Midbrain (tissue), 1 donor: Measurements from ENCODE around the gene NKX3-2.

Experiments used
- DNase-seq: peaks from one replicate; lab custom pipeline; 2025; lab: John Stamatoyannopoulos, UW

The NKX3-2 gene

DNA sequence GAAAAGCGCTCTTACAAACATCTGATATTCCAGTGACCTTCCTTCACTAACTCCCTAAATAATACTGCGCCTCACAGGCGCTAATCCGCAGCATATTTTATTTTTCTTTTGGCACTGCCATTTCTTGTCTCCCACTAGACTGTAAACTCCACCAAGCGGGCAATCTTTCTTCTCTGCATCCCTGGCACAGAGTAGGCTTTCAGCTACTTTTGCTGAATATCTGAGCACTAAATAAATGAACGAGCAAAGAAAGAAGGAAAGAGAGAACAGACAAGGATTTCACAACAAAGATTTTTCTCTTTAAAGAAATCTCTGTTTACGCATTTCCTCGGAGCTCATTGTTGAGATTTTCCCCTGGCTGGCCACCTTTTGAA lies 12.7 kb downstream of the NKX3-2 start:
- no peak for DNase-seq

- no peak for DNase-seq
Observed at GRCh38 chr4:13530823-13531624, 13.3 kb downstream of the NKX3-2 start.

DNA sequence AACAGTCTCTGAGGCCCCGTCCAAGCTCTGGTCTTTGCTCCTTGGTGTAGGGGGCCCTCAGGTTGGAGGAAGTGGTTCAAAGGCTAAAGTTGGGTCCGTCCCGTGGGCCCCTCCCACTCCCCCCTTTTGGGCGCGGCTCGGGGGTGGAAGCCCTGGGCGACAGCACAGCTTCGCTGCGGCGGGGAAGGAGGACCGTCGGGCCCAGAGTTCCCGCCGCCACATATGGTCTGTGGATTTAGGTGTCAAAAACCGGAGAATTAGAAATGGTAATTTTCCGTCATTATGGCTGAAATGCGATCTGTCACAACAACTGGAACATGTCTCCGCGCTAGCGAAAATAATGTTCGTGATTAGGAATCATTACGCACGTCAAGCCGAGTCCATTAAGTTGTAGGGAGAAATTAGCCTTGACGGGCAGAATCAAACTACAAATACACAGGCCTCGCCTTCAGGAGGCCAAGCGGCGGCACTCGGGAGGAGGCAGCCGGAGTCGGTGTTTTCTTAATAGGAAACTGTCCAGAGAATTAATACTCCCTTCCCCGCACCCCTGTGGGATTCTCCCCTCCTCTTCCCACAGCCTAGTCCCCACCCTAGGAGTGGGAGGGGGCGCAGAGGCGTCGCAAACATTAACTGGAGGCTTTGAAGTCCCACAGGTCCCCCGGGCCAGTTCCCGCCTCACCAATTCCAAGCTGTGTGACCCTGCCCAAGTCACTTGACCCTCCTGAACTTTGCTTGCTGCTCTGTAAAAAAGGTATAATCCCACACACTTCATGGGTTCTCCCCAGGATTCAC lies 15.0 kb downstream of the NKX3-2 start:
- DNase-seq = no peak

DNA sequence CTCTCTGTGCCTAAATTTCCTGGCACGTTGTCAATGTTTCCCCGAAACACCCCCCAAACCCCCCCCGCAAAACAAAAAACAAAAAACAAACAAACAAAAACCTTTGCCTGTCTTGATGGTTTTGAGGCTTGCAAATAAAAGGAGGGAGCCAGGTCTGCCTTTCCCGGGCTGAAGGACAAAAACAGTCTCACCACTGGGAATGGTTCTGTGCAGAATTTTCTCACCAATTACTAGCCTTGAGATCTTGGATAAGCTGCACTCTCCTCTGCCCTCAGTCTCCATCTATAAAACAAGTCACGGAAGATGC lies 15.5 kb downstream of the NKX3-2 start:
- DNase-seq = no peak

GRCh38 chr4:13527981-13528820 lies 16.1 kb downstream of the NKX3-2 start:
- no peak for DNase-seq

DNA sequence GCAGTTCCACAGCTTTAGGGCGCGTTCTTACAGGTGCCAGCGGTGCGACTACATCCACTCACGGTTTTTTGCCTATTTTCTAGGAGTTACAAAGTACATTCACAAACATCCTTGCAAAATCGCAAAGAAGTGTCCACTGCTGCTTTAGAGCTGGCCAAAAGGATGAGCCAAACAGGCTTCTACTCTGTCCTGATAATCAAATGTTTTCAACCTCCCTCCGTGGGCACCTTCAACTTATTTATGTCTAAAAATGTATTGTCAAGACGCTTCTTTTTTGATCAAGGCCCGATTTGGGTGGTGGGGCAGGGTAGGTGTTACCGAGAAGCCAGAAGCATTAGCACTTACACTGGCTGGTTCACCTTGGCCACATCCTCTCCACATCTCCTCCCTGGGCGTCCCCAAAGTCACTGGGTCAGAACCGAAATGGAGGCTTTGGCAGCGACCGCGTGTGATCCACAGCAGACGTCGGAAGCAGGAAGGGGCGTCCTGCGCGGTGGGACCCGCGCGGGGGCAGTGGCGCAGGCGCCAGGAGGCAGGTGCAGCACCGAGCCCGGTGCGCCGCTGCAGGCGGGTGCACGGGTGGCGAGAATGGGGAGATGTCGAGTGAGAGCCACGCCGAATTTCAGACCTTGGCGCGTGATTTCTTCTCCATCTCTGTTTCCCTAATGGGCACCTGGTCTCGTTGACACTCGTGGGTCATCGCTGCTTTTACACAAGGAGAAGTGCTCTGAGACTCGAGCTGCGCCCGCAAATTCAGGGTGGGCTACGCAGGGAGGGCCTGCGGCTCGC lies 16.9 kb downstream of the NKX3-2 start:
- DNase-seq = no peak

- DNase-seq = no peak
Observed at GRCh38 chr4:13526658-13527057, 17.6 kb downstream of the NKX3-2 start.

DNA sequence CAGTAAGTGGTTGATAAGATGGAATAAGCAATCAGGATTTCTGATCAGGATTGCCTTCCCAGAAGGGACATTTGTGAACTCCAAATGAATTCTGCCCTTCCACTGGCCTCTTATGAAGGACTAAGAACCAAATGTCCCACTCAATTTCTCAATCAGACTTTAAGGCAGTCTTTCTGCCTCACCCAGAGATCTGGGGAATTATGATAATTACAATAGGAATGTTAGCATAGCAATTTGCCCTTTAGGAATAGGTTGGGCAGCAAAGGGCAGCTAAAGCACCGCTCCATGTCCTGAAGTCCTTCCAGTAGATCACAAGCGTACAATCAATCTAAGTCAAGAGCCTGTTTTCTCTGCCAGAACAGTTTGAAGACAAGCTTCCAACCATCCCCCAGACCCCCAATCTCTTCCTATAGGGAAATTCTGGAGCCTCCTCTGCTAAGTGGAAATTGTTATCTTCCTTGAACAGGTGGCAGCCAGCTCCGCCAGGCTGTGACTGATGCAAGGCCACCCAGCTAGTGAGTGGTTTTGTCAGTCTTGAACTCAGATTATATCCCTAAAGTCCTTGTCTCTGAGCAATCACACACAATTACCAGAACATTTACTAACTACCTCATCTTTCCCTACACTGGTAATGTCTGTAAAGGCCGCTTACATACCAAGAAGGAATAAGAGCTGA lies 18.6 kb downstream of the NKX3-2 start:
- DNase-seq = no peak

GRCh38 chr4:13524504-13525243 lies 19.6 kb downstream of the NKX3-2 start:
- DNase-seq = no peak

DNA sequence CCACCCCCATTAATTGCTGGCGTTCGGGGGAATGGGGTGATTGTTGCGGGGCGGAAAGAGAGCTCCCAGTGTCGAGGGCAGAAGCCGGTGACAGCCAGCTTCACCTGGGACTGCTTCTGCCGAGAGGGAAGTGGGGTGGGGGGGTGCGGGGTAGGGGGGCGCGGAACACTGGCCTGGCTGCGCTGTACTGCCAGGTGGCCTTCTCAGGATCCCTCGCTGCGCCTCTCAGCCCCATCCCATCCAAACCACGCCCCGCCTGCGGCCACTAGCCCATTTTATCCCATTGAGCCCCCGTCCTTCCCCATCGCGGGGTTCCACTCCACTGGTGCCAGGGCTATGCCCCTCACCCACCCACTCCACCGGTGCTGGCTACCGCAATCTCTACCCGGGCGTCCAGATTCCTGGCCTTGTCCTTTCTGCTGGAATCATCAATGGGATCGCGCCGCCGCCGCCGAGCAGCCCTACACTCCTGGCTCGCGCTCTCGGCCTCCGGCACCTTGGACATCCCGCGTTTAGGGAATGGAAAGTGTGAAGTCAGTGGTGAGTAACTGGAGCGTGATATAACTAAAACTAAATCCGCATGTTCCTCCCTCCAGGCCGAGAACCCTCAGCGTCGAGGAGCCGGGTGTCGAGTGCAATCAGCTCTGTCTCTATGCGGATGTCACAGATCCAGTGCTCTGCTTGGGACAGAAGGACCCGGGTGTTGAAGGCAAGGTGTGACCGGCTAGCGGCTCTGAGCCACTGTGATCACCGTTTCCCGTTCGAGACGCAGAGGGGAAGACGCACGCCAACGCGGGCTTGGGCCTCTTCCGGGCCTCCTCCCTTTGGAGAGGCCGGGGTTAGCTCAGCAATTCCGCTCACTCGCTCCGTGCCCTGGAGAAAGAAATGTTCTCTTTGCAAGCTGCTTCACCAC lies 20.5 kb downstream of the NKX3-2 start:
- DNase-seq = no peak

GRCh38 chr4:13523105-13523477 lies 21.2 kb downstream of the NKX3-2 start:
- DNase-seq = no peak

DNA sequence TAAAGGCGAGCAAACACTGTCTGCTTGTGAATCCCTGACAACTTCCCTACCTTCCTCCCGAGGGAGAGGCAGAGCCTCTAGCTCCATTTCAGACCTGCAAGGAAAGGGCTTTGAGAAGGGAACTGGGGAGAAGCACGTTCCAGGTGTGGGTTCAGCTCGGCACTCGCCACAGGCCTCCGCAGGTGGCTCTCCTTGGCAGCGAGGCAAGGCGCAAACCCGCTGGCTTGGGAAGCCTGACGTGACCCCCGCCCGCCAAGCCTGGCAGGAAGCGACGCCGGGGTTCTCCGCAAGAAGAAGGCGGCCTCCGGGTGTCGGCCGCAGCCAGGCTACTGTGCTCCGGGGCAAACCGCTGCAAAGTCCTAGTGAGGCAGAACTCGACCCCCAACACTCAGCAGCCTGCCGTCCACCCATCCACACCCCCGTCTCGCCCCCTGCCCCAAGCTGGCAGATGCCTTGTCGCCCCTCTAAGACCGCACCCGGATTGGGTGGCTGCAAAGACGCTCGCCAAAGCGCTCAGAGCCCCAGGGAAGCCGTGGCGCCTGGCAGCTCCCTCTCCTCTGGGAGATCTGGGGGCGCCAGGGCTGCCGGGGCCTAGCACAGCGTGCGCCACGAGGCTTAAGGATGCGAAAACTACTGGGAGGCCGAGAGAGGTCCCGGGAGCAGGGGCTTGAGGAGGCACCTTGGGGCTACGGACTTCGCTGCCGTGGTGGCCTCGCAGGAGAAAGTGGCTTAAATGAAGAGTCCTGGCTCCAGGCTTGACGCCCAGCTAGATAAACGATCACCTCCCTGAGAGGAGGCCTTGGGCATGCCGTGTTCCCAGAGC lies 21.8 kb downstream of the NKX3-2 start:
- DNase-seq = no peak

- no peak for DNase-seq
Observed at GRCh38 chr4:13521047-13521446, 23.3 kb downstream of the NKX3-2 start.

- no peak for DNase-seq
Observed at GRCh38 chr4:13516315-13516860, 27.9 kb downstream of the NKX3-2 start.

DNA sequence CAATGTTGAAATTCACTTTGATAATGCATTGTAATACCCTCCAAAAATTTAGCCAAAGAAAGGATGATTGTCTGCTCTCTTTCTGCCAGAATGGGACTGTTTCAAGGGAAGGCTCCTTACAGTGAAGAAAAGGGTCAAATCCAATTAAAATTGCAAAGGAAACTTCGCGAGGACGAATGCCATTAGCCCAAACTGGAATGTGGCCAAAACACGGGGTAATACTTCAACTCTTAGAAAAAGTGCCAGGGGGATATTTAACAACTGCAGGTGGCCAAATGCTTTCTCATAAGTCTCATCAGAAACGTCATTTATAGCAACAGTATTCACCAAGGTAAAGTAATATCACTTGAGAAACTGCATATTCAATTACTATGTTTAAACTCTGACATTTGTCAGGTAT lies 29.0 kb downstream of the NKX3-2 start:
- DNase-seq = no peak

- no peak for DNase-seq
Observed at GRCh38 chr4:13514722-13515121, 29.6 kb downstream of the NKX3-2 start.

DNA sequence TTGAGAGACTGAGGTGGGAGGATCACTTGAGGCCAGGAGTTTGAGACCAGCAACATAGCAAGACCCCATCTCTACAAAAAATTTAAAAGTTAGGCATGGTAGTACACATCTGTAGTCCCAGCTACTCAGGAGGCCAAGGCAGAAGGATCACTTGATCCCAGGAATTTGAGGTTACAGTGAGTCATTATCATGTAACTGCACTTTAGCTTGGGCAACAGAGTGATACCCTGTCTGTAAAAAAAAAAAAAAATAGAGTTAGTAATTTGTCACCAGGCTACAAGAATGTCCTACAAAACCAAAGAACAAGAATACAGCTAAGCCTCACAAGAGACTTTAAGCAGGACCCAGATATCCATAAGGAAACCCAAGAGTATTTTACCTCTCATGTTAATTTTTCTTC lies 33.2 kb downstream of the NKX3-2 start:
- no peak for DNase-seq

DNA sequence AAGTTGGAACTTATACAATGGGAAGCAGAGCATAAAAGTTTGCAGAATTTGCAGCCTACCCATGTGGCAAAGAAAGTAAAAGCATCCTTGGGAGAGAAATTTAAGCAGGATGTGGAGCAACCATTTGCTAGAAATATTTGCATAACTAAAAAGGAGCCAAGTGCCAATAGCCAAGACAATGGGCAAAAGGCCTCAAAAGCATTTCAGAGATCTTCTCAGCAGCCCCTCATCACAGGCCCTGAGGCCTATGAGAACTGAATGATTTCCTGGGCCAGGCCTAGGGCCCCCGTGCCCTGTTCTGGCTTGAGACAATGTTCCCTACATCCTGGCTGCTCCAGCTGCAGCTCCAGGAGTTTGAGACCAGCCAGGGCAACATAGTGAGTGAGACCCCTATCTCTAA lies 34.9 kb downstream of the NKX3-2 start:
- DNase-seq = no peak
